ENCODE data around the gene UNC13A. TPM values are rescaled to one million over a fixed set of nuclear protein-coding genes. Genes with fewer than 3 reads are reported as not detected.

UNC13A gene
- total and polyA plus RNA-seq, 11 donors: 0.02 to 1.1 (median 0.09) TPM; not detected in 1

DNA sequence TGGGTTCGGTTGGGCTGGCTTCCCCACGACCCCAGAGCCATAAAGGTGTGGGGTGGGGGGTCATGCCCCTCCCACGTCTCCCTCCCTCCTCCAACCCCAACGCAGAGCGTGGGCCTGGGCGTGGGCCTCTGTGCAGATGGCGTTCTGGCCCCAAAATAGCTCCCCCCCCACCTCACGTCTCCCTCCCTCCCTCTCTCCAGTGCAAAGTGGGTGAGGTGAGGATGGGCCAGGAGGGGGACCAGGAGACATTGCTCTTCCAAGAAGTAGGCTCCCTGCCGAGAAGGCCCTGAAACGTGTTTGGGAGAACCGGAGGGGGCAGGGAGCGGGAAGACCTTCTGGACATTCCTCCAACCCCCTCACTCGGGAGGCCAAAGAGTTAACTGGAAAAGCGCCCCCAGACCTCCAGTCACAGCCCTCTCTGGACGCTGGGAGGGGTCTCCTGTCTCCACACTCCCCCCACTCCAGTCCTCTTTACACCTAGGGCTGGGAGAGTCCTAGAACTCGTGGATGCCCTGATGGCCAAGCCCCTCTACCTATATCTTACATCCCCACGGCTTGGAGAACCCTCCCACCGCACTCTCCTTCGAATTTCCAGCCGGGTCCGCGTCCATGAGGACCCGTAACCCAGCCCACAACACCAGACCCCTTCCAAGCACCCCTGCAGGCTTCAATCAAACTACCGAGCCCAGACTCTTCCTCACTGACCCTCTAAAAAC lies 855 bp downstream of the UNC13A start:
- WGBS, 4 donors: 2 to 6% (median 3%) methylated on average over 14 to 24 of the region's 24 CpGs
- no peak for ATAC-seq
- no peaks in the 10 kb centered on the region for H3K9me3 ChIP-seq
- H3K36me3 ChIP-seq: no peaks in the 10 kb centered on the region
- TF ChIP-seq POLR2A (IDR thresholded peaks at IDR 0.05): no peak
- TF ChIP-seq, protein P1, sequence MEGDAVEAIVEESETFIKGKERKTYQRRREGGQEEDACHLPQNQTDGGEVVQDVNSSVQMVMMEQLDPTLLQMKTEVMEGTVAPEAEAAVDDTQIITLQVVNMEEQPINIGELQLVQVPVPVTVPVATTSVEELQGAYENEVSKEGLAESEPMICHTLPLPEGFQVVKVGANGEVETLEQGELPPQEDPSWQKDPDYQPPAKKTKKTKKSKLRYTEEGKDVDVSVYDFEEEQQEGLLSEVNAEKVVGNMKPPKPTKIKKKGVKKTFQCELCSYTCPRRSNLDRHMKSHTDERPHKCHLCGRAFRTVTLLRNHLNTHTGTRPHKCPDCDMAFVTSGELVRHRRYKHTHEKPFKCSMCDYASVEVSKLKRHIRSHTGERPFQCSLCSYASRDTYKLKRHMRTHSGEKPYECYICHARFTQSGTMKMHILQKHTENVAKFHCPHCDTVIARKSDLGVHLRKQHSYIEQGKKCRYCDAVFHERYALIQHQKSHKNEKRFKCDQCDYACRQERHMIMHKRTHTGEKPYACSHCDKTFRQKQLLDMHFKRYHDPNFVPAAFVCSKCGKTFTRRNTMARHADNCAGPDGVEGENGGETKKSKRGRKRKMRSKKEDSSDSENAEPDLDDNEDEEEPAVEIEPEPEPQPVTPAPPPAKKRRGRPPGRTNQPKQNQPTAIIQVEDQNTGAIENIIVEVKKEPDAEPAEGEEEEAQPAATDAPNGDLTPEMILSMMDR (IDR thresholded peaks at IDR 0.05): no peak
- no peak for DNase-seq
- intact Hi-C loops (cut with DNase I): no loop called here
- H3K27ac ChIP-seq: no peak overlapping the region
- H3K27me3 ChIP-seq: peaks cover 16 to 72% (median 32%) of the 10 kb centered on the region in 9 donors
- peaks cover 0 to 29% (median 13%) of the 10 kb centered on the region in 12 donors for H3K4me1 ChIP-seq
- H3K4me3 ChIP-seq: peak overlapping the region in 2 of 12 donors; percentile 14 to 31

- peak in 3 of 4 donors; percentile 50 to 83 (median 58) for ATAC-seq
- H3K27me3 ChIP-seq: peaks cover 16 to 69% (median 32%) of the 10 kb centered on the region in 9 donors
- peak overlapping the region in 8 of 12 donors; percentile 3 to 35 (median 18) for H3K4me3 ChIP-seq
- no peaks in the 10 kb centered on the region for H3K36me3 ChIP-seq
- TF ChIP-seq, protein P1 (IDR thresholded peaks at IDR 0.05): no peak
- TF ChIP-seq POLR2A (IDR thresholded peaks at IDR 0.05): no peak
- peak in 4 of 5 donors; percentile 35 to 60 (median 56) for DNase-seq
- no peaks in the 10 kb centered on the region for H3K9me3 ChIP-seq
- intact Hi-C loops (cut with DNase I): no loop called here
- 0 to 2% (median 1%) methylated on average over 16 to 28 of the region's 28 CpGs for WGBS, 4 donors
- peak overlapping the region in 1 of 12 donors; percentile 19 for H3K27ac ChIP-seq
- H3K4me1 ChIP-seq: peaks cover 0 to 29% (median 13%) of the 10 kb centered on the region in 12 donors
Observed at GRCh38 chr19:17686592-17687024, 1.5 kb downstream of the UNC13A start.

- H3K36me3 ChIP-seq: no peaks in the 10 kb centered on the region
- intact Hi-C loops (cut with DNase I): no loop called here
- WGBS, 4 donors: 0 to 2% (median 1%) methylated on average over 9 to 12 of the region's 12 CpGs
- TF ChIP-seq POLR2A (IDR thresholded peaks at IDR 0.05): no peak
- TF ChIP-seq, protein P1 (IDR thresholded peaks at IDR 0.05): no peak
- peak overlapping the region in 1 of 12 donors; percentile 19 for H3K27ac ChIP-seq
- H3K4me1 ChIP-seq: peaks cover 0 to 30% (median 14%) of the 10 kb centered on the region in 12 donors
- peaks cover 16 to 66% (median 32%) of the 10 kb centered on the region in 9 donors for H3K27me3 ChIP-seq
- peak overlapping the region in 8 of 12 donors; percentile 3 to 35 (median 18) for H3K4me3 ChIP-seq
- peak in 2 of 5 donors; percentile 31 to 52 for DNase-seq
- no peaks in the 10 kb centered on the region for H3K9me3 ChIP-seq
- ATAC-seq: peak in 3 of 4 donors; percentile 30 to 86 (median 43)
Observed at GRCh38 chr19:17686023-17686521, 2.1 kb downstream of the UNC13A start.

GRCh38 chr19:17685451-17686022 lies 2.6 kb downstream of the UNC13A start:
- ATAC-seq (no peak), DNase-seq (no peak)
- Histone ChIP-seq H3K4me1 (peaks cover 0 to 35% (median 15%) of the 10 kb centered on the region in 12 donors), H3K27me3 (peaks cover 14 to 66% (median 32%) of the 10 kb centered on the region in 9 donors), H3K9me3 (no peaks in the 10 kb centered on the region), H3K4me3 (no peak overlapping the region), H3K36me3 (no peaks in the 10 kb centered on the region), H3K27ac (no peak overlapping the region)
- intact Hi-C loops (cut with DNase I): no loop called here
- 43 to 60% (median 55%) methylated on average over 12 to 15 of the region's 15 CpGs for WGBS, 4 donors
- TF ChIP-seq POLR2A (IDR thresholded peaks at IDR 0.05): no peak
- TF ChIP-seq, protein P1 (IDR thresholded peaks at IDR 0.05): no peak

Measured in heart left ventricle (tissue), 16 donors.